ENCODE results near the gene AMH.
A peak's percentile ranks its signal among the peaks of the same experiment; 100 is the strongest.
"Not testable (repeated sequence)": the region's sequence is repeated elsewhere in the genome, so short reads cannot be mapped to it uniquely, and the experiment has no call there.

The AMH gene

DNA sequence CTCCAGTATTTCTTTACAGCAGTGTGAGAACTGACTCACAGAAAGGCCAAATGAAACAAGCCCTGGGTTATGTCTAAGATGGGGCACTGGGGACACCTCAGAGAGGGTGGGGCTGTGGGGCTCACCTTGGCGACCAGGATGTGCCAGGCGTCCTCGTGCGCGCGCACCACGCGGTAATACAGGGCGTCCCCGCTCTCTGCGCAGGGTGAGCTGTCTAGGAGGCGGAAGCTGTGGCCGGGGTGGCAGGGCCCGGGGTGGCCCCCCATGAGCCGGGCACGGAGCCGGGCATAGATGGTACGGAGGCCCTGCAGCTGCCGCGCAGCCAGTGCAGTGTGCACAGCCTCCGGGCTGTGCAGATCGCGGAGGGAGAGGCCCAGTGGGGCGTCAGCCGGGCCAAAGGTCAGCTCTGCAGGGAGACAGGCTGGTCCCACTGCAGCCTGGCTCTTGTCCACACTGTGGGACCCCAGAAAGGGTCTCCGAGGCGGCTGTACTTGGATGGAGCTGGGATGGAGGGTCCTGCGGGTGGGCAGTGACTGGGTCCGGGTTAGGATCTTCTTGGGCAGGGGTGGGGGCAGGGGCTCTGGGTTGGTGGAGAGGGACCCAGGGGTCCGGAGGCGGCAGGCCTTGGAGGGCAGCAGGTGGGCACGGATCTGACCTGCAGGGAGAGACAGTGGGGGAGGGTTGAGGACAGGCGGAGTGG is 29.5 kb downstream of the AMH start:
- in situ Hi-C loops (cut with MboI; ENCODE audit: low pct_unique_long_range_greater_than_20kb, low sequenced_read_pairs) = no loop called here
- no peak for DNase-seq

- DNase-seq = no peak
- in situ Hi-C loops (cut with MboI; ENCODE audit: low pct_unique_long_range_greater_than_20kb, low sequenced_read_pairs) = no loop called here
Observed at GRCh38 chr19:2280633-2281264, 31.6 kb downstream of the AMH start.

DNA sequence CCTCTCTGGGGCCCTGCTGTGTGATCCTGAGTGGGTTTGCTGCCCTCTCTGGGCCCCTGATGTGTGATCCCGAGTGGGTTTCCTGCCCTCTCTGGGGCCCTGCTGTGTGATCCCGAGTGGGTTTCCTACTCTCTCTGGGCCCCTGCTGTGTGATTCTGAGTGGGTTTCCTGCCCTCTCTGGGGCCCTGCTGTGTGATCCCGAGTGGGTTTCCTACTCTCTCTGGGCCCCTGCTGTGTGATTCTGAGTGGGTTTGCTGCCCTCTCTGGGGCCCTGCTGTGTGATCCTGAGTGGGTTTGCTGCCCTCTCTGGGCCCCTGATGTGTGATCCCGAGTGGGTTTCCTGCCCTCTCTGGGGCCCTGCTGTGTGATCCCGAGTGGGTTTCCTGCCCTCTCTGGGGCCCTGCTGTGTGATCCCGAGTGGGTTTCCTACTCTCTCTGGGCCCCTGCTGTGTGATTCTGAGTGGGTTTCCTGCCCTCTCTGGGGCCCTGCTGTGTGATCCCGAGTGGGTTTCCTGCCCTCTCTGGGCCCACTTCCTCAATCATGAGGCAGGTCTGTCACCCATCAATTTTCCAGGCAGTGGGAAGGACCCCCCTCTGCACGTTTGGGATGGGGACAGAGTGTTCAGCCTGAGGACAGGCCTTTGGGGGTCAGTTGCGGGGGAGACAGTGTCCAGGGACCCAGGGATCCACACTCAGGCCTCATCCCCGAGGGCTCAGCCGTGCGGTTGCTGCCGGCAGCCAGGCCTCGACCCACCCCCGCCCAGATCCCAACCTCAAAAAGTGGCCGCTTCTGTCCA is 32.3 kb downstream of the AMH start:
- DNase-seq; in situ Hi-C loops (cut with MboI; ENCODE audit: low pct_unique_long_range_greater_than_20kb, low sequenced_read_pairs): not testable (repeated sequence)

DNA sequence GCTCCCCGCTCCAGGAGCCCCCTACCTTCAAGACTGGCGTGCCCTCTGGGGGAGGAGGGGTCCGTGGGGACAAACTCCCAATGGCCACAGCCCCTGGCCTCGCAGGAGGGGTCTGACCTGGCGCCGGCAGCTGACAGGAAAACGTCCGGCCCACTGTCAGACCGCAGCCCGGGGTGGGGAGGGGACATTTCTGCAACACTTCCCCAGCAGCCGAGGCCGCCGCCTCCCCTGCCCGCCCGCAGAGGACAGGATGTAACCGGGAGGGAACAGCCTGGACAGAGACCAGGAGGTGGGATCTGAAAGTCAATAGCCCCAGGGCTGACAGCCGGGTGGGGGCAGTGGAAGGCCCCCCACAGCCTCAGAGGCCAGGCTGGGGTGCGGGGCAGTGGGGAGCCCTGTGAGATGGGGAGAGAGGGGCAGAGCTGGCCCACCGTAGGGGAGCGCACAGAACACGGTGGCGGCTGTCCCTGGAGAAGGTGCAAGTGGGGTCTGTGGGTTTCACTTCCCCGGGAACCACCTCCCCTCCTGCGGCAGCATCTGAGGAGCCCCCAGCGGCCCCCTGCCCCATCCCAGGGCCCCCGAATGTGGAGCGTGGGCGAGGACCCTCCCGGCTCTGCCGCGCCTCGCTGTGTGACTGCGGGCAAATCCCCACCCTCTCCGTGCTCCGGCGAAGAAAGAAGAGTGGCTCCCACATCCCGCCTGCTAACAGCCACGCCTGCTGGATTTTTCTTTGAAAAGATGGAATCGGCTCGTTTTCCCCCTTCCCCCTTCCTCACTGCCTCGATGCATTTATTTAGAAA is 33.1 kb downstream of the AMH start, which contains the start of gene PEAK3:
PEAK3 (minus strand) TSS at position 114 of the 800 bp plus-strand sequence. CDS start 1,244 bp downstream, outside the sequence.
- DNase-seq = peak; percentile 80

GRCh38 chr19:2282862-2283237 is 33.7 kb downstream of the AMH start:
- no peak for DNase-seq
- in situ Hi-C loops (cut with MboI; ENCODE audit: low pct_unique_long_range_greater_than_20kb, low sequenced_read_pairs) = no loop called here

More for the DNA sequence above, 33.1 kb downstream of the AMH start, which contains the start of gene PEAK3:
- in situ Hi-C loops (cut with MboI; ENCODE audit: low pct_unique_long_range_greater_than_20kb, low sequenced_read_pairs) = no loop called here

DNA sequence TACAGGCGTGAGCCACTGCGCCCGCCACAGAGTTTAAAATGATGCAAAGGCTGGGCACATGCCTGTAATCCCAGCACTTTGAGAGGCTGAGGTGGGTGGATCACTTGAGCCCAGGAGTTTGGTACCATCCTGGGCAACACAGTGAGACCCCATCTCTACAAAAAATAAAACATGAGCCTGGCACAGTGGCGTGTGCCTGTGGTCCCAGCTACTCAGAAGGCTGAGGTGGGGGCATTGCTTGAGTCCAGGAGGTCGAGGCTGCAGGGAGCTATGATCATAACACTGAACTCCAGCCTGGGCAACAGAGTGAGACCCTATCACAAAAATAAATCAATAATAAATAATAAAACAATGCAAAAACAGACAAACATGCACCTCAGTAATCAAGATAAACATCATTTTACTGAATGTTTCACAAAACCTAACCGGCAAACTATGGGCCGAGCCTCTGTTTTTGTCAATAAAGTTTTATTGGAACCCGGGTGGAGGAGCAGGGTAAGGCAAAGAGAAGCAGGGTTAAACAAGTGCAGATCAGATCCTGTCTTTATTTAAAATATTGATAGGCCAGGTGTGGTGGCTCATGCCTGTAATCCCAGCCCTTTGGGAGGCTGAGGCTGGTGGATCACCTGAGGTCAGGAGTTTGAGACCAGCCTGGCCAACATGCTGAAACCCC is 34.8 kb downstream of the AMH start:
- in situ Hi-C loops (cut with MboI; ENCODE audit: low pct_unique_long_range_greater_than_20kb, low sequenced_read_pairs) = no loop called here
- no peak for DNase-seq

- DNase-seq = no peak
- in situ Hi-C loops (cut with MboI; ENCODE audit: low pct_unique_long_range_greater_than_20kb, low sequenced_read_pairs) = no loop called here
Observed at GRCh38 chr19:2286402-2287140, 37.4 kb downstream of the AMH start.

- in situ Hi-C loops (cut with MboI; ENCODE audit: low pct_unique_long_range_greater_than_20kb, low sequenced_read_pairs) = no loop called here
- DNase-seq = peak; percentile 23
Observed at GRCh38 chr19:2287585-2288337, 38.6 kb downstream of the AMH start.

DNA sequence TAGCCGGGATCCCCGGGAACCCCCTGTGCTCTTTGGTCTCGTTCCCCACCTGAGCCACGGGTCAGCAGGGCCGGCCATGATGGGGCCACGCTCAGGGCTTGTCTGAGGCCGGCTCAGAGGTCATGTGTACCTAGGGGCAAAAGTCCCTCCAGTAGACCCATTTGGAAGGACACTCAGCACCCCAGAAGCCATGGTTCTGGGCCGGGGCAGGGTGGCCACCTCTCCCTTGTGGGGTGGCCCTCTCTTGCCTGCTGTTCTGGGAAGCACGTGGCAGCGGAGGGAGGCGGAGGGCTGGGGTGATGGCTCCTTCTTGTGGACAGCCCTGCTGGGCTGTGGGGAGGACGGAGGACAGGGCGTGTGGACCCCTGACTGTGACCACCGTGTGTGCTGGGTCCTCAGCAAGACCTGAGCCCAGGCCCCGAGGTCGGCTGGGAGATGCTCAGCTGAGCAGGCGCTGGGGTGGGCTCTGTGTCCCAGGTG is 39.3 kb downstream of the AMH start:
- in situ Hi-C loops (cut with MboI; ENCODE audit: low pct_unique_long_range_greater_than_20kb, low sequenced_read_pairs) = no loop called here
- no peak for DNase-seq

DNA sequence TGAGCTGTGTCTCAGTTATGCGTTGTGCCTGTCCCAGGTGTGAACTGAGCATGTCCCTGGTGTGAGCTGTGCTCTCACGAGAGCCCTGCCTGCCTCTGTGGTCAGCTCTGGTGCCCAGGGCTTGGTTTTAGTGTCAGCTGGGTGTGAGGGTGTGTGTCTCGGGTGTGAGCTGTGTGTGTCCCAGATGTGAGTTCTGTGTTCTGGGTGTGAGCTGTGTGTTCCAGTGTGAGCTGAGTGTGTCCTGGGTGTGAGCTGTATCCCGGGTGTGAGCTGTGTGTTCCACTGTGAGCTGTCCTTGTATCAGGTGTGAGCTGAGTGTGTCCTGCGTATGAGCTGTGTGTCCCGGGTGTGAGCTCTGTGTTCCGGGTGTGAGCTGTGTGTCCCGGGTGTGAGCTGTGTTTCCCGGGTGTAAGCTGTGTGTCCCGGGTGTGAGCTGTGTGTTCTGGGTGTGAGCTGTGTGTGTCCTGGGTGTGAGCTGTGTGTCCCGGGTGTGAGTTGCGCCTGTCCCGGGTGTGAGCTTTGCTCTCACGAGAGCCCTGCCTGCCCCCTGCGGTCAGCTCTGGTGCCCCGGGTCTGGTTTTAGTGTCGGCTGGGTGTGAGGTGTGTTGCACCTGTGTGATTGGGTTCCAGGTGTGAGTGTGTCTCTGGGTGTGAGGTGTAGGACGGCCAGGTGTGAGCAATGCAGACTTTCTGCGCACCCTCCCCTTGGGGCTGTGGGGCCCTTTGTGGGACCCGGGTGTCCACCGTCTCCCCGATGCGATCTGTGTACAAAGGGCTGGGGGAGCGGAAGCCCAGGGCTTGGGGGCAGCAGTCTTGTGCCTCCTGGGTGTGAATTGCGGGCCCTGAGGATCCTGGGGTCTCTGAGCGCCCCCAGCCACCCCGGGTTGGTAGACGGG is 39.9 kb downstream of the AMH start:
- DNase-seq = peak; percentile 56
- in situ Hi-C loops (cut with MboI; ENCODE audit: low pct_unique_long_range_greater_than_20kb, low sequenced_read_pairs) = no loop called here

DNA sequence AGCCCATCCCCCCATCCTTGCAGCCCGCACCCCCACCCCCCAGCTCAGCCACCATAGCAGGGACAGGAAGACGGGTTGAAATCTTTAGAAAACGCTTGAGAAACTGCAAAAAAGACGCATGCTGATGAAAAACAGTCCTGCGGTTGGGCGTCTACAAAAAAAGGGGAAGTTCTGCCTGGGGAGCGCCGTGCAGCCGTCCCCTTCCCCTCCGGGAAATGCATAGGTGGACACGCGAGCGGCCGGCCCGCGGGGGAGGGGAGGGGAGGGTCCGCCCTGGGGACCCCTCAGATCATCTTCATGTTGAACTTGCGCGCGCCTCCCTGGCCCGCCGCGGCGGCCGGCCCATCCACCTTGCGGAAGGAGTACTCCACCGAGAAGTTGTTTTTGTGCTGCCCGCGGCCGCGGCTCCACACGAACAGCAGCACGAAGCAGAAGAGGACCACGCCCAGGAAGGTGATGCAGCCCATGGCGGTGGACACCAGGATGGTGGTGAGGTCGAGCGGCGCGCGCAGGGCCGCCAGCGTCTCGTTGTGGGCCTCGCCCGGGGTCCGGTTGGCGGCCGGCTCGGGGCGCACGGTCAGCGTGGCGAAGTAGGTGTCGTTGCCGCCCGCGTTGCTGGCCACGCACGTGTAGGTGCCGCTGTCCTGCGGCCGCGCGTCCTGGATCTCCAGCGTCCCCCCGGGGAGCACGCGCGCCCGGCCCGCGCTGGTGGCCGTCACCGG is 40.8 kb downstream of the AMH start:
- peak; percentile 98 for DNase-seq
- in situ Hi-C loops (cut with MboI; ENCODE audit: low pct_unique_long_range_greater_than_20kb, low sequenced_read_pairs) = no loop called here

DNA sequence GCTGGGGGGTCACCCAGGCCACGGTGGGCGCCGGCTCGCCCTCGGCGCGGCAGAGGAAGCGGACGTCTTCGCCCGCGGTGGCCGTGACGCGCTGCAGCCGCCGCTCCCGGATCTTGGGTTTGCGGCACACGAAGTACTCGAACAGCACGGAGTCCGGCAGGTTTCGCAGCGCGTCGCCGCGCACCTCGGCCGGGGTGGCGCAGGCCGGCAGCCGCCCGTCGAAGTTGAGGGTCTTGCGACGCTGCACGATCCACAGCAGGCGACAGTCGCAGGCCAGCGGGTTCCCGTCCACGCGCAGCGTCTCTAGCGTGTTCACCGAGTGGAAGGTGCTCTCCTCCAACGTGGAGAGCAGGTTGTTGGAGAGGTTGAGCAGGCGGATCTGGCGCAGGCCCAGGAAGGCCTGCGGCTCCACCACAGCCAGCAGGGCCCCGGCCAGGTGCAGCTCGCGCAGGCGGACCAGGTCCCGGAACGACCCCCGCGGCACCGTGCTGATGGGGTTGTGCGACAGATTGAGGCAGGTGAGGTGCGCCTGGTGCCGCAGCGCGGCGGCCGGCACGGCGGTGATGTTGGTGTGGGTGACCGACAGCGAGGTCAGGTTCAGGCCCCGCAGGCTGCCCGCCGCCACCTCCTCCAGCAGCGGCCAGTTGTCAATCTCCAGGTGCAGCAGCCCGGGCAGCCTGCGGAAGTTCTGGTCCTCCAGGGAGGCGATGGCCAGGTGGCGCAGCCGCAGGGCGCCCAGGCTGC is 41.5 kb downstream of the AMH start:
- in situ Hi-C loops (cut with MboI; ENCODE audit: low pct_unique_long_range_greater_than_20kb, low sequenced_read_pairs) = no loop called here
- peak; percentile 43 for DNase-seq

DNA sequence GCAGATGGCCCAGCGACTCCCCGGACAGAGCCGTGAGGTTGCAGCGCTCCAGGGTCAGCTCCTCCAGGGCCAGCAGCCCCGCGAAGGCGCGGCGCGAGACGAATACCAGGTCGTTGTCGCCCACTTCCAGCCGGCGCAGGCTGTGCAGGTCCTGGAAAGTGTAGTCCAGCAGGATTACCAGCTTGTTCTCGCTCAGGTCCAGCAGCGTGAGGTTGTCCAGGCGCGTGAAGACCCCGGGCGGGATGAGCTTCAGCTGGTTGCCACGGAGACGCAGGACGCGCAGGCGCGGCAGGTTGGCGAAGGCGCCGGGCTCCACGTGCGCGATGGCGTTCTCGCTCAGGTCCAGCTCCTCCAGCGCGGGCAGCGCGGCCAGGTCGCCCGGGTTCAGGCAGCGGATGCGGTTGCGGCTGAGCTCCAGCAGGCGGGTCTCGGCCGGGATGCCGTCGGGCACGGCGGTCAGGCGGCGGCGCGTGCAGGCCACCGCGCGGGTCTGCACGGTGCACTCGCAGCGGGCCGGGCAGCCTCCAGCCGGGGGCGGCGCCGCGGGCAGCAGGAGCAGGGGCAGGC is 42.1 kb downstream of the AMH start:
- in situ Hi-C loops (cut with MboI; ENCODE audit: low pct_unique_long_range_greater_than_20kb, low sequenced_read_pairs) = no loop called here

GRCh38 chr19:2294687-2295335 is 45.7 kb downstream of the AMH start:
- DNase-seq = no peak
- in situ Hi-C loops (cut with MboI; ENCODE audit: low pct_unique_long_range_greater_than_20kb, low sequenced_read_pairs) = no loop called here

More for the DNA sequence above, 42.1 kb downstream of the AMH start:
- no peak for DNase-seq
